HEK293 (cell line): ENCODE results near the gene RBAK.

Experiments used
- CTCF ChIP-seq: fragments of 450-650 bp; formaldehyde crosslinking; IDR thresholded peaks from 2 replicates; pipeline ENCODE4 v1.5.1; 2016; ENCODE audit warnings: missing biosample characterization, missing genetic modification characterization
- REST ChIP-seq: fragments of 450-650 bp; formaldehyde crosslinking; IDR thresholded peaks from 2 replicates; pipeline ENCODE4 v1.5.1; 2016; ENCODE audit warnings: missing biosample characterization, missing genetic modification characterization
- ZEB2 ChIP-seq: fragments of 450-650 bp; formaldehyde crosslinking; IDR thresholded peaks from 2 replicates; pipeline ENCODE4 v1.5.1; 2016; ENCODE audit warnings: missing biosample characterization, missing genetic modification characterization
- TF ChIP-seq, protein P1 (sequence below): sonication (generic); formaldehyde crosslinking; IDR thresholded peaks from 2 replicates; pipeline ENCODE4 v1.8.1; 2022; ENCODE audit warnings: mild to moderate bottlenecking, moderate library complexity, missing genetic modification reagents

- TF ChIP-seq ZEB2: no peak
- no peak for TF ChIP-seq CTCF
- TF ChIP-seq, protein P1, sequence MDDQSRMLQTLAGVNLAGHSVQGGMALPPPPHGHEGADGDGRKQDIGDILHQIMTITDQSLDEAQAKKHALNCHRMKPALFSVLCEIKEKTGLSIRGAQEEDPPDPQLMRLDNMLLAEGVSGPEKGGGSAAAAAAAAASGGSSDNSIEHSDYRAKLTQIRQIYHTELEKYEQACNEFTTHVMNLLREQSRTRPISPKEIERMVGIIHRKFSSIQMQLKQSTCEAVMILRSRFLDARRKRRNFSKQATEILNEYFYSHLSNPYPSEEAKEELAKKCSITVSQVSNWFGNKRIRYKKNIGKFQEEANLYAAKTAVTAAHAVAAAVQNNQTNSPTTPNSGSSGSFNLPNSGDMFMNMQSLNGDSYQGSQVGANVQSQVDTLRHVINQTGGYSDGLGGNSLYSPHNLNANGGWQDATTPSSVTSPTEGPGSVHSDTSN: no peak
- TF ChIP-seq REST (tag by site-specific recombination): no peak
Measured at GRCh38 chr7:5053175-5053574, 7.5 kb downstream of the RBAK start.
